HepG2 (cell line): ENCODE results near the gene MYO7B. TPM values are rescaled to one million over a fixed set of nuclear protein-coding genes. Genes with fewer than 3 reads are reported as not detected.
A peak's percentile ranks its signal among the peaks of the same experiment; 100 is the strongest.

Source experiments
- GFI1 ChIP-seq: sonication (generic); formaldehyde crosslinking; IDR thresholded peaks from 2 replicates; pipeline ENCODE4 v1.5.0; 2020; ENCODE audit warnings: missing genetic modification reagents, mild to moderate bottlenecking, borderline replicate concordance
- KLF6 ChIP-seq: IDR thresholded peaks from 2 replicates; pipeline ENCODE4 v1.8.0; 2016; ENCODE audit warnings: missing biosample characterization, missing genetic modification reagents
- MAFK ChIP-seq, 2 experiments: IDR thresholded peaks in 1 of 2; conservative IDR thresholded peaks in 1 of 2; 2 replicates each; pipeline ENCODE4 v1.6.1; 2011; ENCODE audit warnings: improper control_type of control experiment in 2 of 2, low read length in 2 of 2
- NRL ChIP-seq: sonication (generic); formaldehyde crosslinking; IDR thresholded peaks from 2 replicates; pipeline ENCODE4 v1.5.0; 2020; ENCODE audit warnings: missing genetic modification reagents, mild to moderate bottlenecking, moderate library complexity, borderline replicate concordance
- SP1 ChIP-seq, 2 experiments: fragments of 450-650 bp in 1 of 2; sonication (generic) in 1 of 2; formaldehyde crosslinking in 1 of 2; IDR thresholded peaks; 2 replicates each; pipeline versions ENCODE4 v1.4.0 to v1.6.1; 2016 to 2020; ENCODE audit warnings: missing genetic modification reagents in 1 of 2
- ZMYM3 ChIP-seq: sonication (generic); formaldehyde crosslinking; IDR thresholded peaks from 2 replicates; pipeline ENCODE4 v1.5.1; 2020; ENCODE audit warnings: mild to moderate bottlenecking, missing genetic modification reagents
- ZNF180 ChIP-seq: sonication (generic); formaldehyde crosslinking; IDR thresholded peaks from 2 replicates; pipeline ENCODE4 v1.4.0; 2020; ENCODE audit warnings: low read depth, missing genetic modification reagents, borderline replicate concordance
- ZNF605 ChIP-seq: sonication (generic); formaldehyde crosslinking; IDR thresholded peaks from 2 replicates; pipeline ENCODE4 v1.8.0; 2022; ENCODE audit warnings: mild to moderate bottlenecking, missing genetic modification reagents
- polyA plus RNA-seq, 8 experiments: library from polyadenylated mRNA; depleted of rRNA in 3 of 8; stranded (reverse) in 7 of 8; unstranded in 1 of 8; fragments of >200 nt; fragmentation: Illumina TruSeq in 4 of 8; extraction: Trizol in 4 of 8; gene quantifications; 2 replicates each; pipeline versions ENCODE4 v1.2.1 to v1.2.3, GENCODE V29; 2011 to 2016; ENCODE audit warnings: low read depth in 4 of 8, missing spikeins in 1 of 8, mixed read lengths in 1 of 8; ENCODE audit not compliant: insufficient read depth in 1 of 8
- total RNA-seq, 5 experiments: library from RNA; depleted of rRNA; stranded (reverse); fragments of >200 nt; fragmentation: Illumina TruSeq; extraction: Trizol; gene quantifications; 2 replicates each; pipeline ENCODE4 v1.2.3, GENCODE V29; 2016; ENCODE audit warnings: low read depth in 1 of 5
- TF ChIP-seq, protein P1 (sequence below): IDR thresholded peaks from 2 replicates; pipeline ENCODE4 v1.6.1; 2012; ENCODE audit warnings: inconsistent platforms
- TF ChIP-seq, protein P2 (sequence below): sonication (generic); formaldehyde crosslinking; IDR thresholded peaks from 2 replicates; pipeline ENCODE4 v1.8.0; 2022; ENCODE audit warnings: low read depth, missing genetic modification reagents
- TF ChIP-seq, protein P3 (sequence below): sonication (generic); formaldehyde crosslinking; IDR thresholded peaks from 2 replicates; pipeline ENCODE4 v1.5.0; 2020; ENCODE audit warnings: missing genetic modification reagents
- TF ChIP-seq, protein P4 (sequence below): sonication (generic); formaldehyde crosslinking; conservative IDR thresholded peaks from 2 replicates; pipeline ENCODE4 v1.4.0; 2020; ENCODE audit warnings: missing genetic modification reagents
- TF ChIP-seq, protein P5 (sequence below): sonication (generic); formaldehyde crosslinking; IDR thresholded peaks from 2 replicates; pipeline ENCODE4 v1.4.0; 2020; ENCODE audit warnings: missing genetic modification reagents
- TF ChIP-seq, protein P6 (sequence below): sonication (generic); formaldehyde crosslinking; IDR thresholded peaks from 2 replicates; pipeline ENCODE4 v1.4.0; 2020; ENCODE audit warnings: mild to moderate bottlenecking, missing genetic modification reagents

MYO7B gene
- total and polyA plus RNA-seq, 2 of the 13 experiments (the other 11 are each of a cell fraction or from before 2014, with no cell fraction given): not detected

DNA sequence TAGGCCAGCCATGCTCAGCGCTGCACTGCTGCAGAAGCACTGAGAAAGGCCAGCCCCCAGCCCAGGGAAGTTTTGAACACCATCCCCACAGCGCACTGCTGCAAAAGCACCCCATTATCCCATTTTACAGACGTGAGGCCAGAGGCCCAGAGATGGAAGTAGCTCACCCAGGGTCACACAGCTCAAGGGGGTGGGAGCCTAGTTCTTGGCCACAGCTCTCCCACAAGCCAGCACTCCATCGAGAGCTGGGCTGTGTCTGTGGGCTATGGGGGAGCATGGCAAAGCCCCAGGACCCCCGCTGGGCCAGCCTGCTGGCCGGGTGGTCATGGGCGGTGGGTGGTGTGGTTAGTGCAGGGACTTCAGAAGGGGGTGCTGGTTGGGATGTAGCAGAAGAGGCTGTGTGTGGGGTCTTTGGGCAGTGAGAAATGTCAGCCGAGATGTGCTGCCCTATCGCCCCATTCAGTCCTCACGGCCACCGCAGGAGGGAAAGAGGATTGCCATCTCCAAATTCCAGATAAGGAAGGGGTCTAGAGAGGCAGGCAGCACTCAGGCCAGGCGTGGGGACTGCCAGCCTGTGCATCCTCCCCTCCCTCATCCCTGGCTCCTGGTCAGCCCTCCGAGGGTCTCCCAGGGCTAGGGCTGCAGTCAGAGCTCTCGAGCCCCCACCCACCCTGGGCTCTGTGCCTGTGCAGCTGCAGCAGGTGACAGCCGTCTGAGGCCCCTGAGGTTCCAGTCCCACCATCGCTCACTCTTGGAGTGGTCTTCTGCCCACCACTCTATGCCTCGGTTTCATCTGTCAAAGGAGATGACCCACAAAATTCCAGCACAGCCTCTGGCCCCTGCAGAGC is 93.5 kb downstream of the MYO7B start (continued):
- TF ChIP-seq, protein P1, sequence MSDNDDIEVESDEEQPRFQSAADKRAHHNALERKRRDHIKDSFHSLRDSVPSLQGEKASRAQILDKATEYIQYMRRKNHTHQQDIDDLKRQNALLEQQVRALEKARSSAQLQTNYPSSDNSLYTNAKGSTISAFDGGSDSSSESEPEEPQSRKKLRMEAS: no peak
- TF ChIP-seq, protein P2, sequence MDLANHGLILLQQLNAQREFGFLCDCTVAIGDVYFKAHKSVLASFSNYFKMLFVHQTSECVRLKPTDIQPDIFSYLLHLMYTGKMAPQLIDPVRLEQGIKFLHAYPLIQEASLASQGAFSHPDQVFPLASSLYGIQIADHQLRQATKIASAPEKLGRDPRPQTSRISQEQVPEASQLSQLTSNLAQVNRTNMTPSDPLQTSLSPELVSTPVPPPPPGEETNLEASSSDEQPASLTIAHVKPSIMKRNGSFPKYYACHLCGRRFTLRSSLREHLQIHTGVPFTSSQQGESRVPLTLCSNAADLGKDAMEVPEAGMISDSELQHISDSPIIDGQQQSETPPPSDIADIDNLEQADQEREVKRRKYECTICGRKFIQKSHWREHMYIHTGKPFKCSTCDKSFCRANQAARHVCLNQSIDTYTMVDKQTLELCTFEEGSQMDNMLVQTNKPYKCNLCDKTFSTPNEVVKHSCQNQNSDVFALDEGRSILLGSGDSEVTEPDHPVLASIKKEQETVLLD: no peak
- TF ChIP-seq, protein P3, sequence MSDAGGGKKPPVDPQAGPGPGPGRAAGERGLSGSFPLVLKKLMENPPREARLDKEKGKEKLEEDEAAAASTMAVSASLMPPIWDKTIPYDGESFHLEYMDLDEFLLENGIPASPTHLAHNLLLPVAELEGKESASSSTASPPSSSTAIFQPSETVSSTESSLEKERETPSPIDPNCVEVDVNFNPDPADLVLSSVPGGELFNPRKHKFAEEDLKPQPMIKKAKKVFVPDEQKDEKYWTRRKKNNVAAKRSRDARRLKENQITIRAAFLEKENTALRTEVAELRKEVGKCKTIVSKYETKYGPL (CRISPR knock-in tag): no peak
- TF ChIP-seq GFI1 (no peak), ZMYM3 (CRISPR knock-in tag) (0 out of 2 replicates have a peak, but pooled peaks have one; percentile 21), KLF6 (no peak), ZNF605 (CRISPR knock-in tag) (no peak), MAFK (conservative IDR thresholded peaks at IDR 0.05 in 1 of 2, IDR thresholded peaks at IDR 0.05 in 1 of 2; ENCODE audit: low read length in 2 of 2) (no peak), ZNF180 (CRISPR knock-in tag) (no peak), NRL (CRISPR knock-in tag) (no peak), SP1 (IDR thresholded peaks at IDR 0.05) (no peak), SP1 (CRISPR knock-in tag; IDR thresholded peaks at IDR 0.05) (no peak)
- TF ChIP-seq, protein P4, sequence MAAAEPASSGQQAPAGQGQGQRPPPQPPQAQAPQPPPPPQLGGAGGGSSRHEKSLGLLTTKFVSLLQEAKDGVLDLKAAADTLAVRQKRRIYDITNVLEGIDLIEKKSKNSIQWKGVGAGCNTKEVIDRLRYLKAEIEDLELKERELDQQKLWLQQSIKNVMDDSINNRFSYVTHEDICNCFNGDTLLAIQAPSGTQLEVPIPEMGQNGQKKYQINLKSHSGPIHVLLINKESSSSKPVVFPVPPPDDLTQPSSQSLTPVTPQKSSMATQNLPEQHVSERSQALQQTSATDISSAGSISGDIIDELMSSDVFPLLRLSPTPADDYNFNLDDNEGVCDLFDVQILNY (CRISPR knock-in tag): no peak
- TF ChIP-seq, protein P5, sequence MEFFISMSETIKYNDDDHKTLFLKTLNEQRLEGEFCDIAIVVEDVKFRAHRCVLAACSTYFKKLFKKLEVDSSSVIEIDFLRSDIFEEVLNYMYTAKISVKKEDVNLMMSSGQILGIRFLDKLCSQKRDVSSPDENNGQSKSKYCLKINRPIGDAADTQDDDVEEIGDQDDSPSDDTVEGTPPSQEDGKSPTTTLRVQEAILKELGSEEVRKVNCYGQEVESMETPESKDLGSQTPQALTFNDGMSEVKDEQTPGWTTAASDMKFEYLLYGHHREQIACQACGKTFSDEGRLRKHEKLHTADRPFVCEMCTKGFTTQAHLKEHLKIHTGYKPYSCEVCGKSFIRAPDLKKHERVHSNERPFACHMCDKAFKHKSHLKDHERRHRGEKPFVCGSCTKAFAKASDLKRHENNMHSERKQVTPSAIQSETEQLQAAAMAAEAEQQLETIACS (CRISPR knock-in tag): no peak
- TF ChIP-seq, protein P6, sequence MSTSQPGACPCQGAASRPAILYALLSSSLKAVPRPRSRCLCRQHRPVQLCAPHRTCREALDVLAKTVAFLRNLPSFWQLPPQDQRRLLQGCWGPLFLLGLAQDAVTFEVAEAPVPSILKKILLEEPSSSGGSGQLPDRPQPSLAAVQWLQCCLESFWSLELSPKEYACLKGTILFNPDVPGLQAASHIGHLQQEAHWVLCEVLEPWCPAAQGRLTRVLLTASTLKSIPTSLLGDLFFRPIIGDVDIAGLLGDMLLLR: no peak
